Measurements from ENCODE around the gene ZNF33B.

The ZNF33B gene

GRCh38 chr10:42623929-42624328, 14.4 kb downstream of the ZNF33B start:
- Histone ChIP-seq H2AFZ (ENCODE audit: low read length) (no peak overlapping the region), H3K4me2 (ENCODE audit: low read length) (no peak overlapping the region), H3K27me3 (ENCODE audit: insufficient read depth, low read length) (no peaks in the 10 kb centered on the region), H3K4me3 (ENCODE audit: low read depth, low read length, poor library complexity, severe bottlenecking) (no peak overlapping the region), H3F3A (ENCODE audit: insufficient read depth, low read length) (no peaks in the 10 kb centered on the region), H3K27ac (ENCODE audit: low read depth, low read length, poor library complexity, severe bottlenecking) (no peak overlapping the region), H3K36me3 (ENCODE audit: insufficient read depth, low read length) (peaks cover 43% of the 10 kb centered on the region), H4K20me1 (ENCODE audit: insufficient read depth, low read length) (no peaks in the 10 kb centered on the region), H3K9me3 (ENCODE audit: low read length) (no peaks in the 10 kb centered on the region), H3K4me1 (ENCODE audit: insufficient read depth, low read length, severe bottlenecking) (no peaks in the 10 kb centered on the region), H3K9ac (ENCODE audit: low read length) (no peak overlapping the region), H3K9me2 (ENCODE audit: low read depth, low read length) (no peaks in the 10 kb centered on the region), H3K79me2 (ENCODE audit: insufficient read depth, low read length) (no peaks in the 10 kb centered on the region)
- TF ChIP-seq, protein P1, sequence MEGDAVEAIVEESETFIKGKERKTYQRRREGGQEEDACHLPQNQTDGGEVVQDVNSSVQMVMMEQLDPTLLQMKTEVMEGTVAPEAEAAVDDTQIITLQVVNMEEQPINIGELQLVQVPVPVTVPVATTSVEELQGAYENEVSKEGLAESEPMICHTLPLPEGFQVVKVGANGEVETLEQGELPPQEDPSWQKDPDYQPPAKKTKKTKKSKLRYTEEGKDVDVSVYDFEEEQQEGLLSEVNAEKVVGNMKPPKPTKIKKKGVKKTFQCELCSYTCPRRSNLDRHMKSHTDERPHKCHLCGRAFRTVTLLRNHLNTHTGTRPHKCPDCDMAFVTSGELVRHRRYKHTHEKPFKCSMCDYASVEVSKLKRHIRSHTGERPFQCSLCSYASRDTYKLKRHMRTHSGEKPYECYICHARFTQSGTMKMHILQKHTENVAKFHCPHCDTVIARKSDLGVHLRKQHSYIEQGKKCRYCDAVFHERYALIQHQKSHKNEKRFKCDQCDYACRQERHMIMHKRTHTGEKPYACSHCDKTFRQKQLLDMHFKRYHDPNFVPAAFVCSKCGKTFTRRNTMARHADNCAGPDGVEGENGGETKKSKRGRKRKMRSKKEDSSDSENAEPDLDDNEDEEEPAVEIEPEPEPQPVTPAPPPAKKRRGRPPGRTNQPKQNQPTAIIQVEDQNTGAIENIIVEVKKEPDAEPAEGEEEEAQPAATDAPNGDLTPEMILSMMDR (IDR thresholded peaks at IDR 0.05; ENCODE audit: low read length): no peak
- no peak for TF ChIP-seq EZH2 (IDR thresholded peaks at IDR 0.05; ENCODE audit: borderline replicate concordance, low read length)

GRCh38 chr10:42618424-42618823, 19.9 kb downstream of the ZNF33B start:
- H3K4me1 ChIP-seq (ENCODE audit: insufficient read depth, low read length, severe bottlenecking): no peaks in the 10 kb centered on the region
- H4K20me1 ChIP-seq (ENCODE audit: insufficient read depth, low read length): no peaks in the 10 kb centered on the region
- H3F3A ChIP-seq (ENCODE audit: insufficient read depth, low read length): no peaks in the 10 kb centered on the region
- no peak overlapping the region for H3K4me2 ChIP-seq (ENCODE audit: low read length)
- TF ChIP-seq EZH2 (IDR thresholded peaks at IDR 0.05; ENCODE audit: borderline replicate concordance, low read length): no peak
- TF ChIP-seq, protein P1 (IDR thresholded peaks at IDR 0.05; ENCODE audit: low read length): no peak
- H3K9ac ChIP-seq (ENCODE audit: low read length): no peak overlapping the region
- H3K4me3 ChIP-seq (ENCODE audit: low read depth, low read length, poor library complexity, severe bottlenecking): no peak overlapping the region
- H3K79me2 ChIP-seq (ENCODE audit: insufficient read depth, low read length): no peaks in the 10 kb centered on the region
- H3K36me3 ChIP-seq (ENCODE audit: insufficient read depth, low read length): peaks cover 33% of the 10 kb centered on the region
- H3K9me2 ChIP-seq (ENCODE audit: low read depth, low read length): no peaks in the 10 kb centered on the region
- no peaks in the 10 kb centered on the region for H3K9me3 ChIP-seq (ENCODE audit: low read length)
- H3K27me3 ChIP-seq (ENCODE audit: insufficient read depth, low read length): no peaks in the 10 kb centered on the region
- H2AFZ ChIP-seq (ENCODE audit: low read length): no peak overlapping the region
- no peak overlapping the region for H3K27ac ChIP-seq (ENCODE audit: low read depth, low read length, poor library complexity, severe bottlenecking)

DNA sequence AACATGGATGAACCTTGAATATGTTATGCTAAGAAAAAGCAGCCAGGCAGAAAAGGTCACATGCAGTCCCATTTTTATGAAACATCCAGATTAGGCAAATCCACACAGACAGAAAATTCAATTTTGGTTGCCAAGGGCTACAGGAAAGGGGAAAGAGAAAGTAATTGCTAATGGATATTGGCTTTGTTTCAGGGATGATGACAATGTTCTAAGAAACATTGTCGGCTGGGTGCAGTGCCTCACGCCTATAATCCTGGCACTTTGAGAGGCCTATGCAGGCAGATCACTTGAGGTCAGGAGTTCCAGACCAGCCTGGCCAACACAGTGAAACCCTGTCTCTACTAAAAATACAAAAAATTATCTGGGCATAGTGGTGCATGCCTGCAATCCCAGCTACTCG, 23.0 kb downstream of the ZNF33B start:
- H3K4me1 ChIP-seq (ENCODE audit: insufficient read depth, low read length, severe bottlenecking): no peaks in the 10 kb centered on the region
- H3K79me2 ChIP-seq (ENCODE audit: insufficient read depth, low read length): no peaks in the 10 kb centered on the region
- H3K9me3 ChIP-seq (ENCODE audit: low read length): no peaks in the 10 kb centered on the region

More for the DNA sequence above, 23.0 kb downstream of the ZNF33B start:
- H3K36me3 ChIP-seq (ENCODE audit: insufficient read depth, low read length): peaks cover 28% of the 10 kb centered on the region
- H4K20me1 ChIP-seq (ENCODE audit: insufficient read depth, low read length): no peaks in the 10 kb centered on the region
- no peak overlapping the region for H3K4me3 ChIP-seq (ENCODE audit: low read depth, low read length, poor library complexity, severe bottlenecking)
- H3K27ac ChIP-seq (ENCODE audit: low read depth, low read length, poor library complexity, severe bottlenecking): no peak overlapping the region
- no peak overlapping the region for H3K9ac ChIP-seq (ENCODE audit: low read length)
- TF ChIP-seq, protein P1 (IDR thresholded peaks at IDR 0.05; ENCODE audit: low read length): no peak
- TF ChIP-seq EZH2 (IDR thresholded peaks at IDR 0.05; ENCODE audit: borderline replicate concordance, low read length): no peak
- no peaks in the 10 kb centered on the region for H3K9me2 ChIP-seq (ENCODE audit: low read depth, low read length)
- no peak overlapping the region for H3K4me2 ChIP-seq (ENCODE audit: low read length)
- H3K27me3 ChIP-seq (ENCODE audit: insufficient read depth, low read length): no peaks in the 10 kb centered on the region
- H2AFZ ChIP-seq (ENCODE audit: low read length): no peak overlapping the region
- H3F3A ChIP-seq (ENCODE audit: insufficient read depth, low read length): no peaks in the 10 kb centered on the region

All from OCI-LY1 (cell line).